Esophagus muscularis mucosa (tissue), 3 donors: Measurements from ENCODE around the gene PJA2.

Experiments used
- EP300 ChIP-seq: sonication (generic); formaldehyde crosslinking; IDR thresholded peaks from one replicate; pipeline ENCODE4 v1.6.1; 2017; ENCODE audit warnings: antibody characterized with exemption
- TF ChIP-seq, protein P1 (sequence below), 3 experiments: fragments of 200-600 bp in 2 of 3; fragments of 450-650 bp in 1 of 3; sonication (generic) in 2 of 3; IDR thresholded peaks; one replicate each; pipeline ENCODE4 v1.5.1; 2017 to 2019; ENCODE audit warnings: antibody characterized with exemption in 3 of 3, mild to moderate bottlenecking in 2 of 3, moderate library complexity in 1 of 3

DNA sequence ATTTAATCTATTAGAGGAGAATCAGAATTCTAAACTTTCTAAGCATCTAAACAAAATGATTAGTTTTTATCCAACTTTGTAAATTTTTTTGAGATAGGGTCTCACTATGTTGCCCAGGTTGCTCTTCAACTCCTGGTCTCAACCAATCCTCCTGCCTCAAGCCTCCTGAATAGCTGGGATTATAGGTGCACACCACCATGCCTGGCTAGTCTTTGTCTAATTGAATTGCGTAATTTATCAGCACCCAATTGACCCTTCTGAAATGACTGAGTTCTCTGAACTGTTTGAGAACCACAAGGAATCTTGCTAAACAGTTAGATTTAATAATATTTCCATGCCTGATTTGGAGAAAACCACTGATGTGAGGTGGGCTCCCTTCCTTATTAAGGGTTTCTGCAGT is 75.7 kb downstream of the PJA2 start:
- TF ChIP-seq EP300 = no peak
- TF ChIP-seq, protein P1, sequence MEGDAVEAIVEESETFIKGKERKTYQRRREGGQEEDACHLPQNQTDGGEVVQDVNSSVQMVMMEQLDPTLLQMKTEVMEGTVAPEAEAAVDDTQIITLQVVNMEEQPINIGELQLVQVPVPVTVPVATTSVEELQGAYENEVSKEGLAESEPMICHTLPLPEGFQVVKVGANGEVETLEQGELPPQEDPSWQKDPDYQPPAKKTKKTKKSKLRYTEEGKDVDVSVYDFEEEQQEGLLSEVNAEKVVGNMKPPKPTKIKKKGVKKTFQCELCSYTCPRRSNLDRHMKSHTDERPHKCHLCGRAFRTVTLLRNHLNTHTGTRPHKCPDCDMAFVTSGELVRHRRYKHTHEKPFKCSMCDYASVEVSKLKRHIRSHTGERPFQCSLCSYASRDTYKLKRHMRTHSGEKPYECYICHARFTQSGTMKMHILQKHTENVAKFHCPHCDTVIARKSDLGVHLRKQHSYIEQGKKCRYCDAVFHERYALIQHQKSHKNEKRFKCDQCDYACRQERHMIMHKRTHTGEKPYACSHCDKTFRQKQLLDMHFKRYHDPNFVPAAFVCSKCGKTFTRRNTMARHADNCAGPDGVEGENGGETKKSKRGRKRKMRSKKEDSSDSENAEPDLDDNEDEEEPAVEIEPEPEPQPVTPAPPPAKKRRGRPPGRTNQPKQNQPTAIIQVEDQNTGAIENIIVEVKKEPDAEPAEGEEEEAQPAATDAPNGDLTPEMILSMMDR (IDR thresholded peaks at IDR 0.05) = no peak
